ENCODE results near the gene PRKCE.

- TF ChIP-seq CTCF (IDR thresholded peaks at IDR 0.05; ENCODE audit: low read depth, low read length, missing input control) (no peak), YY1 (IDR thresholded peaks at IDR 0.05) (no peak)
Measured at GRCh38 chr2:45964906-45965305, 313.4 kb downstream of the PRKCE start.

All from liver (tissue), 2 donors.